OCI-LY7 (cell line): ENCODE data around the gene PSENEN. TPM values are rescaled to one million over a fixed set of nuclear protein-coding genes. Genes with fewer than 3 reads are reported as not detected.

Experiments
- BruUV-seq: library from RNA; stranded (reverse); fragments of 400-500 nt; replicated peaks from 2 replicates; lab custom pipeline; 2021; lab: Mats Ljungman, UMichigan
- CTCF ChIA-PET: fragments of 300-600 bp; sonication (Branson Sonifier 250); formaldehyde crosslinking; loops from one replicate; lab custom pipeline; 2022; ENCODE audit warnings: antibody characterized with exemption; ENCODE audit not compliant: unreplicated experiment; lab: Charles Lee
- POLR2A ChIA-PET: fragments of 300-600 bp; sonication (Branson Sonifier 250); formaldehyde crosslinking; loops from one replicate; lab custom pipeline; 2022; ENCODE audit warnings: antibody characterized with exemption; lab: Charles Lee
- DNase-seq: peaks from one replicate; pipeline ENCODE4 v3.0.0-alpha.2; 2015; ENCODE audit warnings: low spot score
- H2AFZ ChIP-seq: fragments of 200-600 bp; sonication (generic), shearing (Covaris generic); 2 replicates; pipeline ENCODE4 v1.6.1; 2014; ENCODE audit warnings: mild to moderate bottlenecking, antibody characterized with exemption, low read length, moderate library complexity
- H3K27ac ChIP-seq: fragments of 200-600 bp; sonication (generic); 2 replicates; pipeline ENCODE4 v1.5.1; 2014; ENCODE audit warnings: mixed run types, low read depth, mild to moderate bottlenecking, moderate library complexity, low read length, inconsistent platforms; ENCODE audit not compliant: poor library complexity, severe bottlenecking
- H3K36me3 ChIP-seq: fragments of 200-600 bp; sonication (generic); 2 replicates; pipeline ENCODE4 v1.6.1; 2014; ENCODE audit warnings: mild to moderate bottlenecking, antibody characterized with exemption, low read length, moderate library complexity, mixed read lengths; ENCODE audit not compliant: insufficient read depth
- H3K4me1 ChIP-seq: fragments of 200-600 bp; sonication (generic); 2 replicates; pipeline ENCODE4 v1.5.1; 2014; ENCODE audit warnings: mild to moderate bottlenecking, low read length; ENCODE audit not compliant: insufficient read depth, poor library complexity, severe bottlenecking
- H3K4me2 ChIP-seq: fragments of 200-600 bp; sonication (generic); 2 replicates; pipeline ENCODE4 v1.6.1; 2014; ENCODE audit warnings: mild to moderate bottlenecking, low read length
- H3K4me3 ChIP-seq: fragments of 200-600 bp; sonication (generic); 2 replicates; pipeline ENCODE4 v1.5.1; 2014; ENCODE audit warnings: mild to moderate bottlenecking, low read depth, low read length; ENCODE audit not compliant: poor library complexity, severe bottlenecking
- H3K79me2 ChIP-seq: fragments of 200-600 bp; sonication (generic); 2 replicates; pipeline ENCODE4 v1.6.1; 2016; ENCODE audit warnings: low read depth, mild to moderate bottlenecking, low read length, moderate library complexity, mixed read lengths; ENCODE audit not compliant: insufficient read depth
- H3K9me2 ChIP-seq: fragments of 200-600 bp; sonication (generic); 2 replicates; pipeline ENCODE4 v1.6.1; 2016; ENCODE audit warnings: mild to moderate bottlenecking, low read length, mixed read lengths; ENCODE audit not compliant: insufficient read depth
- H3K9me3 ChIP-seq: fragments of 200-600 bp; sonication (generic); 2 replicates; pipeline ENCODE4 v1.6.1; 2014; ENCODE audit warnings: mild to moderate bottlenecking, mixed run types, low read length, mixed read lengths
- H4K20me1 ChIP-seq: fragments of 200-600 bp; sonication (generic); 2 replicates; pipeline ENCODE4 v1.6.1; 2014; ENCODE audit warnings: mild to moderate bottlenecking, antibody characterized with exemption, low read length, moderate library complexity, mixed read lengths; ENCODE audit not compliant: insufficient read depth
- EZH2phosphoT487 ChIP-seq: fragments of 200-600 bp; sonication (generic); IDR thresholded peaks from 2 replicates; pipeline ENCODE4 v1.6.1; 2018; ENCODE audit warnings: low read depth, borderline replicate concordance, mild to moderate bottlenecking, mixed run types, antibody characterized with exemption, low read length, moderate library complexity, mixed read lengths
- intact Hi-C: fragments of 100-400 bp; cut with micrococcal nuclease; formaldehyde crosslinking; loops from one replicate; pipeline ENCODE4 v1.10.0; 2022; ENCODE audit not compliant: unreplicated experiment
- total RNA-seq, 2 experiments: library from RNA; depleted of rRNA in 1 of 2; stranded (reverse); fragments of >200 nt in 1 of 2; shearing (Covaris generic) in 1 of 2; gene quantifications; 2 replicates each; pipeline ENCODE4 v1.2.3, GENCODE V29; 2014 to 2022
- TF ChIP-seq, protein P1 (sequence below): fragments of 200-600 bp; sonication (generic); conservative IDR thresholded peaks from 2 replicates; pipeline ENCODE4 v1.5.1; 2014; ENCODE audit warnings: mild to moderate bottlenecking, antibody characterized with exemption, low read length, moderate library complexity, mixed read lengths

PSENEN gene
- total RNA-seq, 2 experiments from 2014 or later = 25.7 to 51.0 TPM

DNA sequence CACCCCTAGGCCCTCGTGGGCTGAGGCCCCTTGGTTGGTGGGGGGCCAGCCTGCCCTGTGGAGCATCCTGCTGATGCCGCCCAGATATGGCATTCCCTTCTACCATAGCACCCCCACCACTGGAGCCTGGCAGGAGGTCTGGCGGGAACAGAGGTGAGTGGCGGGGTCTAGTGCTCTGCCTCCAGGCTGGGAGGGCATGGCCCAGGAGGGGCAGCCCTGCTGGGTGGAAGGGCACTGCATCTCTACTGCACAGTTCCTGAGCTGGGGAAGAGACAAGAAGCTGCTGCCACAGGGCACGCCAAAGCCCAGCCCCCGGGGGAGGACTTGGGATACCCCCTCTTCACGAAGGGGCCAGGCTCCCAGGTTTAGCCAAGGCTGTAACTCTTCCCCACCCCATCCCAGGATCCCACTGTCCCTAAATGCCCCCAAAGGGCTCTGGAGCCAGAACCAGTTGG, 30.1 kb upstream of the PSENEN start:
- intact Hi-C loops = loop anchor here (5.0 kb wide), 1 partner anchor 42 kb away; the partner anchor contains the start of genes HSPB6 and PROSER3
- CTCF ChIA-PET = no interaction called here

DNA sequence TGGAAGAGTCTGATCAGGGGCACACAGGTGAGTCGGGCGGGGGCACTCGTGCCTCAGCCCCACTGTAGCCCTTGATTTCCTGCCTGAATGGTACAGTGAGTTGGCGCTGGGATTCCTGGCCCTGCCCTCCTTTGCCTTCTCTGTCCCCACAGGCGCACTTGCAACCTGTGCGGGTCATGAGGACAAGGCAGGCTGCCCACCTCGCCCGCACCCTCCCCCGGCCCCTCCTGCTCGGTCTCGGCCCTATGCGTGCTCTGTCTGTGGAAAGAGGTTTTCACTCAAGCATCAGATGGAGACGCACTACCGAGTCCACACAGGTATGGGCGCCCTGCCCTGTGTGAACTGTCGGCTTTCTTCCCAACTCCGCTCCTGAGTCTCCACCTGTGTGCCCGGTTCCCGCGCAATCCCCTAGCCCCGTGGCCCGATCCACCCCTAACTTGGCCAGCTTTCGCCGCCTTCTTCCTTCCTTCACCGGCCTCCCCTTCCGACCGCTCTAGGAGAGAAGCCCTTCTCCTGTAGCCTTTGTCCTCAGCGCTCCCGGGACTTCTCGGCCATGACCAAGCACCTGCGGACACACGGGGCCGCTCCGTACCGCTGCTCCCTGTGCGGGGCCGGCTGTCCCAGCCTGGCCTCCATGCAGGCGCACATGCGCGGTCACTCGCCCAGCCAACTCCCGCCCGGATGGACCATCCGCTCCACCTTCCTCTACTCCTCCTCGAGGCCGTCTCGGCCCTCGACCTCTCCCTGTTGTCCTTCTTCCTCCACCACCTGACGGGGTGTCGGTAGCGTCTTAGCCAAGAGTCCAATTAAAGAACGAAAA, 29.3 kb upstream of the PSENEN start:
- Histone ChIP-seq H3K27ac (peak overlapping the region; percentile 58), H3K4me2 (peak overlapping the region; percentile 75), H3K36me3 (peaks cover 16% of the 10 kb centered on the region), H3K9me3 (no peaks in the 10 kb centered on the region), H3K9me2 (no peaks in the 10 kb centered on the region), H2AFZ (peak overlapping the region; percentile 27; the same call in 1 of the 2 replicates), H3K4me3 (peak overlapping the region; percentile 77), H3K4me1 (peaks cover 58% of the 10 kb centered on the region), H3K79me2 (peaks cover 18% of the 10 kb centered on the region), H4K20me1 (peaks cover 6% of the 10 kb centered on the region)
- intact Hi-C loops = loop anchor here (2.0 to 5.0 kb wide), 2 partner anchors 41 to 169 kb away; partner anchors contain the start of genes HSPB6 and PROSER3
- POLR2A ChIA-PET = no interaction called here
- CTCF ChIA-PET = no interaction called here
- no TSS peak for BruUV-seq
- no peak for DNase-seq
- TF ChIP-seq EZH2phosphoT487 = no peak
- TF ChIP-seq, protein P1, sequence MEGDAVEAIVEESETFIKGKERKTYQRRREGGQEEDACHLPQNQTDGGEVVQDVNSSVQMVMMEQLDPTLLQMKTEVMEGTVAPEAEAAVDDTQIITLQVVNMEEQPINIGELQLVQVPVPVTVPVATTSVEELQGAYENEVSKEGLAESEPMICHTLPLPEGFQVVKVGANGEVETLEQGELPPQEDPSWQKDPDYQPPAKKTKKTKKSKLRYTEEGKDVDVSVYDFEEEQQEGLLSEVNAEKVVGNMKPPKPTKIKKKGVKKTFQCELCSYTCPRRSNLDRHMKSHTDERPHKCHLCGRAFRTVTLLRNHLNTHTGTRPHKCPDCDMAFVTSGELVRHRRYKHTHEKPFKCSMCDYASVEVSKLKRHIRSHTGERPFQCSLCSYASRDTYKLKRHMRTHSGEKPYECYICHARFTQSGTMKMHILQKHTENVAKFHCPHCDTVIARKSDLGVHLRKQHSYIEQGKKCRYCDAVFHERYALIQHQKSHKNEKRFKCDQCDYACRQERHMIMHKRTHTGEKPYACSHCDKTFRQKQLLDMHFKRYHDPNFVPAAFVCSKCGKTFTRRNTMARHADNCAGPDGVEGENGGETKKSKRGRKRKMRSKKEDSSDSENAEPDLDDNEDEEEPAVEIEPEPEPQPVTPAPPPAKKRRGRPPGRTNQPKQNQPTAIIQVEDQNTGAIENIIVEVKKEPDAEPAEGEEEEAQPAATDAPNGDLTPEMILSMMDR = no peak

More for the DNA sequence above, 30.1 kb upstream of the PSENEN start:
- Histone ChIP-seq H3K9me3 (no peaks in the 10 kb centered on the region), H3K9me2 (no peaks in the 10 kb centered on the region), H2AFZ (no peak overlapping the region), H3K27ac (no peak overlapping the region), H3K36me3 (peaks cover 11% of the 10 kb centered on the region; the same call in 1 of the 2 replicates), H3K4me2 (peak overlapping the region; percentile 75), H3K4me3 (peak overlapping the region; percentile 77), H4K20me1 (peaks cover 6% of the 10 kb centered on the region), H3K79me2 (peaks cover 18% of the 10 kb centered on the region), H3K4me1 (peaks cover 66% of the 10 kb centered on the region)
- no peak for TF ChIP-seq EZH2phosphoT487
- TF ChIP-seq, protein P1 = no peak
- POLR2A ChIA-PET = no interaction called here
- BruUV-seq = no TSS peak
- no peak for DNase-seq
